Keratinocyte (primary cell): ENCODE results near the gene FLYWCH1. TPM values are rescaled to one million over a fixed set of nuclear protein-coding genes. Genes with fewer than 3 reads are reported as not detected.

ENCODE experiments used
- DNase-seq: peaks from one replicate; pipeline ENCODE4 v3.0.0-alpha.2; 2011; ENCODE audit warnings: low read depth, missing footprints, low spot score
- FAIRE-seq: peaks from 2 replicates; lab custom pipeline; 2011; peaks lifted over from hg19 to GRCh38; lab: Jason Lieb, UNC
- H2AFZ ChIP-seq: 2 replicates; pipeline ENCODE4 v1.6.0; 2012; ENCODE audit warnings: low read length, control low read depth, inconsistent platforms; ENCODE audit not compliant: control insufficient read depth
- H3K27ac ChIP-seq: 2 replicates; pipeline ENCODE4 v1.5.1; 2011; ENCODE audit warnings: low read length; ENCODE audit not compliant: control insufficient read depth, insufficient read depth
- H3K27me3 ChIP-seq: 3 replicates; pipeline ENCODE4 v1.6.0; 2011; ENCODE audit warnings: low read length; ENCODE audit not compliant: control insufficient read depth, insufficient read depth; ENCODE audit errors: extremely low read depth
- H3K36me3 ChIP-seq, 2 experiments: 2 replicates in 1 of 2; 3 replicates in 1 of 2; pipeline ENCODE4 v1.5.1; 2011; ENCODE audit warnings: low read length in 2 of 2, mild to moderate bottlenecking in 1 of 2; ENCODE audit not compliant: control insufficient read depth in 2 of 2, insufficient read depth in 2 of 2; ENCODE audit errors: extremely low read depth in 1 of 2
- H3K4me1 ChIP-seq: 3 replicates; pipeline ENCODE4 v1.5.1; 2011; ENCODE audit warnings: low read length; ENCODE audit not compliant: control insufficient read depth, insufficient read depth; ENCODE audit errors: extremely low read depth
- H3K4me2 ChIP-seq: 3 replicates; pipeline ENCODE4 v1.6.0; 2011; ENCODE audit warnings: low read depth, low read length; ENCODE audit not compliant: control insufficient read depth, insufficient read depth; ENCODE audit errors: extremely low read depth
- H3K4me3 ChIP-seq, 3 experiments: fragments of 200-600 bp in 1 of 3; sonication (generic) in 1 of 3; 2 replicates in 2 of 3; 3 replicates in 1 of 3; pipeline ENCODE4 v1.5.1; 2011 to 2016; ENCODE audit warnings: low read length in 3 of 3, mild to moderate bottlenecking in 3 of 3, control low read depth in 2 of 3, inconsistent platforms in 1 of 3, low read depth in 1 of 3, mixed read lengths in 1 of 3, mixed run types in 1 of 3, moderate library complexity in 1 of 3; ENCODE audit not compliant: control insufficient read depth in 2 of 3, insufficient read depth in 2 of 3; ENCODE audit errors: extremely low read depth in 1 of 3
- H3K79me2 ChIP-seq: 2 replicates; pipeline ENCODE4 v1.6.0; 2012; ENCODE audit warnings: low read length; ENCODE audit not compliant: control insufficient read depth, insufficient read depth
- H3K9ac ChIP-seq: 3 replicates; pipeline ENCODE4 v1.6.0; 2011; ENCODE audit warnings: low read length; ENCODE audit not compliant: control insufficient read depth, insufficient read depth; ENCODE audit errors: extremely low read depth
- H3K9me1 ChIP-seq: 3 replicates; pipeline ENCODE4 v1.6.0; 2011; ENCODE audit warnings: low read length; ENCODE audit not compliant: control insufficient read depth, insufficient read depth; ENCODE audit errors: extremely low read depth
- H3K9me3 ChIP-seq: 2 replicates; pipeline ENCODE4 v1.5.1; 2012; ENCODE audit warnings: low read depth, low read length; ENCODE audit not compliant: control insufficient read depth
- H4K20me1 ChIP-seq: 3 replicates; pipeline ENCODE4 v1.6.0; 2011; ENCODE audit warnings: low read length; ENCODE audit not compliant: control insufficient read depth, insufficient read depth; ENCODE audit errors: extremely low read depth
- CTCF ChIP-seq, 3 experiments: IDR thresholded peaks in 1 of 3; conservative IDR thresholded peaks in 1 of 3; optimal IDR thresholded peaks in 1 of 3; 2 replicates in 2 of 3; 3 replicates in 1 of 3; pipeline versions ENCODE3 to v1.5.1; 2011; ENCODE audit warnings: low read length in 3 of 3, mild to moderate bottlenecking in 3 of 3, moderate library complexity in 2 of 3, control low read depth in 1 of 3, inconsistent platforms in 1 of 3; ENCODE audit not compliant: insufficient read depth in 2 of 3; ENCODE audit errors: extremely low read depth in 1 of 3
- EZH2 ChIP-seq: IDR thresholded peaks from one replicate; pipeline ENCODE4 v1.6.1; 2012; ENCODE audit warnings: inconsistent platforms, mild to moderate bottlenecking, low read length, moderate library complexity
- dilution Hi-C: fragments of 300-500 bp; cut with MboI; formaldehyde crosslinking; loops from one replicate; pipeline ENCODE4 v1.7.0; 2020; ENCODE audit warnings: low sequenced_read_pairs; ENCODE audit not compliant: extremely low pct_ligation_motif_present
- polyA plus RNA-seq, 5 experiments: library from polyadenylated mRNA; depleted of rRNA in 3 of 5; stranded (reverse) in 3 of 5; stranded (forward) in 1 of 5; unstranded in 1 of 5; fragments of >200 nt; gene quantifications; 1 replicate in 1 of 5; 2 replicates in 3 of 5; 3 replicates in 1 of 5; pipeline versions ENCODE4 v1.2.1 to v1.2.3, GENCODE V29; 2011 to 2012; ENCODE audit warnings: missing spikeins in 2 of 5, low read depth in 1 of 5, low replicate concordance in 1 of 5

Gene FLYWCH1
- polyA plus RNA-seq, 1 donor (not counting 4 experiments of a cell fraction or from before 2014, with no cell fraction given), result 16.2 TPM

GRCh38 chr16:2987833-2988232 is 76.1 kb downstream of the FLYWCH1 start:
- Histone ChIP-seq H4K20me1 (no peaks in the 10 kb centered on the region), H3K27me3 (no peaks in the 10 kb centered on the region), H3K79me2 (no peaks in the 10 kb centered on the region), H3K9me1 (no peaks in the 10 kb centered on the region), H3K27ac (no peak overlapping the region), H3K9me3 (no peaks in the 10 kb centered on the region), H3K36me3 (no peaks in the 10 kb centered on the region), H3K4me3 (no peak overlapping the region), H2AFZ (no peak overlapping the region), H3K4me2 (no peak overlapping the region), H3K9ac (no peak overlapping the region), H3K4me1 (peaks cover 34% of the 10 kb centered on the region)
- dilution Hi-C loops, result no loop called here
- TF ChIP-seq CTCF (optimal IDR thresholded peaks at IDR 0.05 in 1 of 3, IDR thresholded peaks at IDR 0.05 in 1 of 3, conservative IDR thresholded peaks at IDR 0.05 in 1 of 3; ENCODE audit: extremely low read depth in 1 of 3, insufficient read depth in 2 of 3, low read length in 3 of 3), result no peak
- TF ChIP-seq EZH2, result no peak
- no peak for FAIRE-seq
- no peak for DNase-seq

- no peak for FAIRE-seq
- H3K4me1 ChIP-seq, result peaks cover 36% of the 10 kb centered on the region
- H3K4me2 ChIP-seq, result no peak overlapping the region
- no peak for DNase-seq
- H3K27ac ChIP-seq, result no peak overlapping the region
- H3K36me3 ChIP-seq, result no peaks in the 10 kb centered on the region
- H4K20me1 ChIP-seq, result no peaks in the 10 kb centered on the region
- dilution Hi-C loops, result no loop called here
- H3K9me3 ChIP-seq, result no peaks in the 10 kb centered on the region
- no peak overlapping the region for H3K9ac ChIP-seq
- TF ChIP-seq EZH2, result no peak
- no peak for TF ChIP-seq CTCF (optimal IDR thresholded peaks at IDR 0.05 in 1 of 3, IDR thresholded peaks at IDR 0.05 in 1 of 3, conservative IDR thresholded peaks at IDR 0.05 in 1 of 3; ENCODE audit: extremely low read depth in 1 of 3, insufficient read depth in 2 of 3, low read length in 3 of 3)
- H3K27me3 ChIP-seq, result no peaks in the 10 kb centered on the region
- H3K79me2 ChIP-seq, result no peaks in the 10 kb centered on the region
- no peak overlapping the region for H2AFZ ChIP-seq
- no peaks in the 10 kb centered on the region for H3K9me1 ChIP-seq
- no peak overlapping the region for H3K4me3 ChIP-seq
These were observed 76.9 kb downstream of the FLYWCH1 start for GRCh38 chr16:2988590-2989099.
